Ramos (cell line): ENCODE results near the gene TRANK1.

Source experiments
- in situ Hi-C: fragments of 300-500 bp; cut with MboI; formaldehyde crosslinking; loops from one replicate; pipeline ENCODE4 v1.14.3; 2022; ENCODE audit warnings: low sequenced_read_pairs; ENCODE audit not compliant: unreplicated experiment

The TRANK1 gene

DNA sequence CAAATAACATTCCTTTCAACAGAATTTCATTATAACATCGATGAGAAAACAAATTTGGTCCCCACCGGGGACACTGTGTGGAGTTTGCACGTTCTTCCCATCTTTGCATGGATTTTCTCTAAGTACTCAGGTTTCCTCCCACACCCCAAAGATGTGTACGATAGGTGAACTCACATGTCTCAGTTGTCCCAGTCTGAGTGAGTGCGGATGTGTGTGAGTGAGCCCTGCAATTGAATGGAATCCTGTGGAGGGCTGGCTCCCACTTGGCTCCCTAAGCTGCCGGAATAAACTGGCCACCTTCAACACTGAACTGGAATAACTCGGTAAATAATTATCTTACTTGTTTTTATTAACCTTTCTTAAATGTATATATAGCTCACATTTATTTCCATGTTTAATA is 77.0 kb downstream of the TRANK1 start:
- in situ Hi-C loops, result no loop called here

- in situ Hi-C loops, result no loop called here
Observed at GRCh38 chr3:36866368-36866767, 78.5 kb downstream of the TRANK1 start.

DNA sequence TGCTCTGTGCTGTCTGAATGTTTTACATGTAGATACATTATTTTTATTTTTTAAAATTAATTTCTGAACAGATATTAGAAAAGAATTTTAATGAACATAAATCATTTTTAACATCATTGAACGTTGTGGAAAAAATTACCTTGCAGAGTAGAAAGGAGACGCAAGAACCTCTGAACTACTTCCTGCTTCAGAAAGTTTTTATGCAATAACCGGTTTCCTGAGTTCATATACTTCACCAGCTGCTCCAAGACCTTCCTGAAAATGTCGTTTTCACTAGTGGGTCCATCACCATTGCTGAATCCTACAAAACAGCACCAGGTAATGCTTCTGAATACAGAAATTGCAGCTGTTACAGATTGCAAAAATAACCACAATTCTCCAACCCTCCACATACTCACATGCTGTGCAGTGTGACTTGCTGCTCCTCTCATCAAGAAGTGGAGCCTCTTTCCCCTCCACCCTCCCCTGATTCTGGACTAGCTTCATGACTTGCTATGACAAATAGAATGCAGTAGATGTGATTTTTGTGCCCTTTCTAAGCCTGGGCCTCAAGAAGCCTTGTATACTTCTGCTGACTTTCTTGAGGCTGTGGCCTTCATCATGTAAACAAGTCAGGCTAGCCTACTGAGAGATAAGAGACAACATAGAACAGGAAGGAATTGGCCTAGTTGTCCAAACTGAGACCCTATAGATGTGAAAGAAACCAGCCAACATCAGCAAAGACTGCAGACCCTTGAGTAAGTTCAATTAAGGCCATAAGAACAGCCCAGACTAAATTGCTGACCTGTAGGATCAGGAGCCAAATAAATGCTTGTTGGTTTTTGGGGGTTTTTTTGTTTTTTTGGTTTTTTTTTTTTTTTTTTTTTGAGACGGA is 80.4 kb downstream of the TRANK1 start:
- in situ Hi-C loops, result no loop called here

GRCh38 chr3:36862076-36862755 is 82.6 kb downstream of the TRANK1 start:
- in situ Hi-C loops, result no loop called here

DNA sequence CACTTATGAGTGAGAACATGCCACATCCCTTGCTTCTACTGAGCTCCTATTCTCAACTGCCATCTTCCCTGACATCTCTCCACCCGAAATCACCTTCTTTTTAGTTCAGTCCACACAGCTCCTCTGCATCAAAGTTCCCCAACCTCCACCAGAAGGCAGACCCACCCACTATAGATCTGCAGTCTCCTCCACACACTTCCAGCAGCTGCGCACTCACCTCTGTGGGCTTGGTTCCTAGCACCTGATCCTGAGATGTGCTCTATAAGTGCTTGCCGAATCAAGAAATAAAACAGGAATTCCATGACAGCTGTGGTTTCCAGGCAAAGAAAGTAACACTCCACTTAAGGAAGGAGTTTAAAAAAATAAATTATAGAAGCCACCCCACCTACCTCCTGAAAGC is 85.4 kb downstream of the TRANK1 start:
- in situ Hi-C loops, result loop anchor here (10.0 kb wide), 1 partner anchor 125 kb away; no protein-coding TSS in a partner anchor

GRCh38 chr3:36852071-36852470 is 92.8 kb downstream of the TRANK1 start:
- in situ Hi-C loops, result loop anchor here (10.0 kb wide), 1 partner anchor 117 kb away; no protein-coding TSS in a partner anchor

GRCh38 chr3:36850743-36851142 is 94.1 kb downstream of the TRANK1 start:
- in situ Hi-C loops, result loop anchor here (10.0 kb wide), 1 partner anchor 116 kb away; no protein-coding TSS in a partner anchor

DNA sequence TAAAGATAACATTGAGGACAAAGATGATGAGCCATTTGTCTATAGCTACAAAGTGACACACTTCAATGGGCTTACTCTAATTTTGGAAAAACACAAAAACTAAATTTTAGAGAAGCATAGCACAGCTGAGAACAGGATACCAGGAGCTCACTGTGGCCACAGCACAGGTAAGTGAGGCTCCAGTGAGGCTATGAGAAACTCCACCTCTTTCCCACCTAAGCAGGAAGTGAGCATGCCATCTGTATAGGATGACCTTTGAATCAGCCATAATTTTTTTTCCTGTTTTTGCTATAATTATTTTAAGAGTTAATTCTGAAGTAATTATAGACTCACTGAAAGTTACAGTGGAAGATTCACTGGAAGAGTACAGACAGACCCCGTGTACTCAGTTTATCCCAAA is 98.4 kb downstream of the TRANK1 start:
- in situ Hi-C loops, result no loop called here

DNA sequence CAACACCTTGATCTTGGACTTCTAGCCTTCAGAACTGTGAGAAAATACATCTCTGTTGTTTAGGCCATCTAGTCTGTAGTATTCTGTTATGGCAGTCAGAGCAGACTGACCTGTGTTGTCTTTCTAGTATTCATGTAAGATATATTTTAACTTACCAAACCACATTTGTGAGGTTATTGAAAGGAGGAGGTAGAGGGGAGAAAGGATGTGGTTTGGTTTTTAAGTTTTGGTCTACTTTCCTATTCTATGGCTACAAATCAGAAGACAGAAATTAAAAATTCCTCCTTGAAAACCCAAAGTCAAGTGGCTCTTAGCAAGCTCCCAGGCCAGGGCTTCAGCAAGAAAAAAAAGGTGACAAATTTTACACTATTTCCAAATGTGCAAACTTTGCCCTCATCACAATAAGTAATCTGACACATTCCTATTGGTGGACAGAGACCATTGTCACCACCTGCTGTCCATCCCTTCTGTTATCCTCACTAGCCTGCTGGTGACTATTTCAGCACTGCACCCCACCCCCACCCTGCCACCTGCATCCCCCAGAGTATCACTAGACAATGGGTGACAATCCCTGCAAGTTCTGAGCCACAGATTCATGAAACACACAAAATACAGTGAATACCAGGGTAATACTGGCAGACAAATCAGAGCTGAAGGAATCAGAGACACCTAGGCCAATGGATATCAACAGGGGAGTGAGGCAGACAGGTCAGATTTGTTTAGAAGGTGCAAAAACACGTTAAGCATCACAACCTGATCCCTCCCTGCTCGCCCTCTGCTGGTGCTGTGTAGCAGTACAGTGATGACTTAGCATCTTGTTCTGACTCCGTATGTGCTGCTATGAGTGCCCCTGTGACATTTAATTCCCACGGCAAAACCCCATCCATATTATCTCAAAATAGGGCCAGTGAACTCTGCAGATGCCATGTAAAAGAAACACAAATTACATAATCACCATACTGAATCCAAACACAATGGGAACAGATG is 101.5 kb downstream of the TRANK1 start:
- in situ Hi-C loops, result no loop called here

DNA sequence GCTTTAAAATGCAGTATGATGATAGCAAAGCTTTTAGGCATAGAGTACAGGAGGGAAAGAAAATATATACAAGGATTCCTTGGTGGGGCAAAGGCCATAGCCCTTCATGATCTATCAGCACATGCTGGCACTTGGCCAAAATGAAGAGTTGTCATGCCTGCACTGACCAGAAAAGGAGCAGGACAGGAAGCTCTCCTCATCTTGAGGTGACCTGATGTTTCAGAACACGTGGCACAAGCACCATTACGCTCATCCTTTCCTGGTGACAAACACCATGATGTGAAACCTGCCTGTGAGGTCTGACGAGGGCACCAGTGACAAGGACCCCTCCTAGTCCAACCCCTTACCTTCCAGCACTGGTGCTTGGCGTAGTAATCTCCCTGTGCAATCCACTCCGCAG is 102.6 kb downstream of the TRANK1 start:
- in situ Hi-C loops, result no loop called here

DNA sequence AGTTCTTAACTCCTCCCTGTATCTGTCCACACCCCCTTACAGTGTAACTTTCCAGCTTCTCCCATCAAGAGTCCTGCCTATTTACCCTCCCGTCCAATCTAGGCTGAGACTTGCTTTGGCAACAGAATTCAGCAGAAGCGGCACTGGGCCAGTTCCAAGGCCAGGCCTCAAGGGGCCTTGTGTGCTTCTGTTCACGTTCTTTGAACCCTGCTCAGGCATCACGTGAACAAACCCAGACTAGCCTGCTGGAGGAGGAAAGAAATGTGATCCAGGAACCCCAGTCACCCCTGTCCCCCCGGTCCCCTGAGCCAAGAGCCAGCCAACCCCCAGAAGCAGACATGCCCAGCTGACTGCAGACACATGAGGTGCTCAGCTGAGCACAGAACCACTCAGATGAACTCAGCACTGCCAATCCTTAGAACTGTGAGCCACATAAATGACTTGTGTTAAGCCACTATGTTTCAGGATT is 104.4 kb downstream of the TRANK1 start:
- in situ Hi-C loops, result no loop called here

- in situ Hi-C loops, result no loop called here
Observed at GRCh38 chr3:36837089-36837488, 107.8 kb downstream of the TRANK1 start.

DNA sequence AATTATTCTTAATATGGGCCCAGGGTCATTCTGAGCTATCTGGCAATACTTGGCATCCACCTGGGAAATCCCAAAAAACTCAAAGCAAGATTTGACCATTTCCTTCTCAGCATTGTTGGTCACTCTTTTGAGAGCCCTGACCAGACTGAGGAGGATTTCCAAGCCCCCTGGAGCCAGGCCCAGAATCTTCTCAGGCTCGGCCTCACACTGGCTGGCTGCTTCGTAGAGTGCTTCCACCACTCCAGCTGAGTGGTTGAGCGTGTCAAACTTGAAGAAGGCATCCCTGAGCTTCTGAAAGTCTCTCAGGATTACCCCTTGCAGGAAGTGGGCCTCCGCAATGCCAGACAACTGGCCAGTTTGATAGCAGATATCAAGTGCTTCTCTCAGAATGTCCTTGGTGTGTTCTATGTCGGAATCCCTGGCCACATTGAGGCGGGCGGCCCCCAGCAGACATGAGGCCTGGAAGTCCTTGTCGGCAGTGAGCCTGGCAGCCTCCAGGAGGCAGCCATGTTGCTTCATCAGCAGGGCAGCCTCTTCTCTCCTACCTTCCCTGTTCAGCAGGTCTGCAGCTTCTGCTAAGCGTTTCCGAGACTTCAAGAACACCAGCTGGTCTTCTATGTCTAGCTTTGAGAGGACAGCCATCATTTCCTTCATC is 111.6 kb downstream of the TRANK1 start:
- in situ Hi-C loops, result no loop called here

GRCh38 chr3:36832406-36832805 is 112.4 kb downstream of the TRANK1 start:
- in situ Hi-C loops, result no loop called here

GRCh38 chr3:36827133-36827532 is 117.7 kb downstream of the TRANK1 start:
- in situ Hi-C loops, result no loop called here

DNA sequence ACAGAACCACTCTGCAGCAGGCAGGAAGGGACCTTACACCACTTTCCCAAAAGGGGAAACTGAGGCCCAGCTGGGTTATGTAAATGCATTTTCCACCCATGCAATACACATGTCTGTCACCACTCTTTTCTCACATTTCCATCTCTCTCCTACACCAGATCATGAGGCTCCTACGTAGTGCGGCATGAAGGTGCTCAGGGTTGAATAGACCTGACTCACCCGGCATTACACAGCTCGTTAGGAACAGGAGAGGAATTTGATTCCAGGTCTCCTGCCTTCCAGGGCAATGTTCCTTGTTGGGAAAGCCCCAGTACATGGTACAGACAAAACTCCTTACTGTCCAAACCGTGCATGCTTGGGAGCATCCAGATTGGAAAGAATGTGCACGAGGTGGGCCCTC is 118.6 kb downstream of the TRANK1 start:
- in situ Hi-C loops, result no loop called here

- in situ Hi-C loops, result no loop called here
Observed at GRCh38 chr3:36824443-36824842, 120.4 kb downstream of the TRANK1 start.

DNA sequence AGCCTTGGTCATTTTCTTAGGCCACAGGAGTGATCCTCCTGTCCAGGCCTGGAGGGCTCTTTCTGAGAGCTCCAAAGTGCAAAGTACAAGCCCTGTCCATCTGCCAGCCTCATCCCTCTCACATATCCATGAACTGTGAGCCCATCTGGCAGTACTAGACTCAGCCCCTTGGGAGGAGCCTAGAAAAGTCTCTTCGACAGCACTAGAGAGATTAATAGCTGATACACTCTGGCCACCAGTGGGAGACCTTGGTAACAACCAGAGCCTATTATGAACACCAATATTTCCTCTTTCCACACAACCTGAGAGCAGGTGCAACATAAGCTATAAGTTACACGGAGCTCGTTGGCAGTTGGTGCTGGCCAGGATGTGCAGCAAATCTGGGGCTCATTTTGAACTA is 121.0 kb downstream of the TRANK1 start:
- in situ Hi-C loops, result no loop called here

GRCh38 chr3:36820083-36820482 is 124.8 kb downstream of the TRANK1 start:
- in situ Hi-C loops, result no loop called here
